ENCODE data around the gene ZNF580. TPM values are rescaled to one million over a fixed set of nuclear protein-coding genes. Genes with fewer than 3 reads are reported as not detected.

The ZNF580 gene
- polyA plus RNA-seq, 10 donors, result 17.4 to 27.7 (median 18.9) TPM

GRCh38 chr19:55644191-55644833, 3.5 kb downstream of the ZNF580 start:
- DNase-seq, result no peak

DNA sequence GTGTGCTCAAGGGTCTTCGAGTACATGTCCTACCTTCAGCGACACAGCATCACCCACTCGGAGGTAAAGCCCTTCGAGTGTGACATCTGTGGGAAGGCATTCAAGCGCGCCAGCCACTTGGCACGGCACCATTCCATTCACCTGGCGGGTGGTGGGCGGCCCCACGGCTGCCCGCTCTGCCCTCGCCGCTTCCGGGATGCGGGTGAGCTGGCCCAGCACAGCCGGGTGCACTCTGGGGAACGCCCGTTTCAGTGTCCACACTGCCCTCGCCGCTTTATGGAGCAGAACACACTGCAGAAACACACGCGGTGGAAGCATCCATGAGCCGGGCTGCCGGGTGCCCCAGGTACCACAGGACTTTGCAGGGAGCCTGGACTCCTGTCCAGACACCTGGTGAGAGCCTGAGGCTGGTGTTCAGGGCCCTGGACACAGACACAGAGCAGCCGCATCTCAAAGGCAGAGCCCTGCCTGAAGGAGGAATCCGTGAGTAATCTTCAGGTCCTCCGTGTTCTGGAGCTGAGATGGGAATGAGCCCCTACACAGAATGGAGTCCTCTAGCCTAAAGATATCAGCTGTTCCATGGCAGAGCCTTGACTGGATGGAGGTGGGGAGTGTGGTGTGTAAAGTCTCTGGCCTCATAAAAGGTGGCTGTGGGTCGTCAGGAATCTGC, 4.2 kb downstream of the ZNF580 start:
- DNase-seq, result no peak

DNA sequence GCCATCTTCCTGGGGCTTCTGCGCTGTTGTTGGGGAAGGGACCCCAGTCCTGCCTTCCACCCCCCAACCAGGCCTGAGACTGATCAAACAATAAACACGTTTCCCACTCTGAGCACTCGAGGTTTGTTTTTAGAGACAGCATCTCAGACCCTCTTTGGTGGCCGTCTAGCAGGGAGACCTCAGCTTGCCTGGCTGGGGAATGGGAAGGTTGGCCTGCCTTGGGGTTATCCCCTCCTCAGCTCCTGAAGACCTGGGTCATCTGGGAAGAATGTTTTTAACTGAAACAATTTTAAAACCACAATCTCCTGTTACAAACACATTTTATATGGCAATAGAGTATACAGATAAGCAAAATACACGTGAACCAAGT, 4.7 kb downstream of the ZNF580 start:
- no peak for DNase-seq

DNA sequence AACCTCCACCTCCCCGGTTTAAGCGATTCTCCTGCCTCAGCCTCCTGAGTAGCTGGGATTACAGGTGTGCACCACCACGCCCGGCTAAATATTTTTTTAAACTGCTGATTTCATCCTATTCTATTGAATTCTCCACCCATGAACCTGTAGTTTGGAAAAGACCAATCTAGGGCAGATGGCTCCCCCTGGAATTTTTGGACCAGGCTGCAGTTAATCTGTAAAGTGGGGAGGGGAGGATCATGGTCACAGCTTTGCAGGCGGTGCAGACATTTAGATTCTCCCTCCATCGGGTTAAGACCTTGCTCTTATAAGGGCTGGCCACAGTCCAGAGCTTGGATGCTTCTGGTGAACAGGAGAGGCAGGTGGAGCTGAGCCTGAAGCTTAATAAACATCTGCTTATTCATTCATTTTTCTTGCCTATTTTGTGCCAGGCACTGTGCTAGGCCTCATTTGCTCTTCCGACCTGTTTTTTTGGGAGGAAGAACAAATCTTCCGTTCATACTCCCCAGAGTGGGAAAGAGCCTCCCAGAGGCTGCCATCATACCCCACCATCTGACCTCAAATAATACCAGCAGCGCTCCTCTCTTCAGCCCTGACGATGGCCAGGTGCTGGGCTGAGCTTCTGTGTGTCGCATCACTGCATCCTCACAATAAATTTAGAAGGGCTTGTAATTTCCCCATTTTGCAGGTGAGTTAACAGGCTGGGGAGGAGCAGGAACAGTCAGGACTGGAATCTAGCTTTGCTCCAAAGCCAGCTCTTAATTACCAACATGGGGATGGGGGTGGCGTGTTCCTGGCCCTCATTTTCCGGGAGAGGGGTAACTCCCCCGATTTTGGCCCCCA, 6.3 kb downstream of the ZNF580 start:
- no peak for DNase-seq

DNA sequence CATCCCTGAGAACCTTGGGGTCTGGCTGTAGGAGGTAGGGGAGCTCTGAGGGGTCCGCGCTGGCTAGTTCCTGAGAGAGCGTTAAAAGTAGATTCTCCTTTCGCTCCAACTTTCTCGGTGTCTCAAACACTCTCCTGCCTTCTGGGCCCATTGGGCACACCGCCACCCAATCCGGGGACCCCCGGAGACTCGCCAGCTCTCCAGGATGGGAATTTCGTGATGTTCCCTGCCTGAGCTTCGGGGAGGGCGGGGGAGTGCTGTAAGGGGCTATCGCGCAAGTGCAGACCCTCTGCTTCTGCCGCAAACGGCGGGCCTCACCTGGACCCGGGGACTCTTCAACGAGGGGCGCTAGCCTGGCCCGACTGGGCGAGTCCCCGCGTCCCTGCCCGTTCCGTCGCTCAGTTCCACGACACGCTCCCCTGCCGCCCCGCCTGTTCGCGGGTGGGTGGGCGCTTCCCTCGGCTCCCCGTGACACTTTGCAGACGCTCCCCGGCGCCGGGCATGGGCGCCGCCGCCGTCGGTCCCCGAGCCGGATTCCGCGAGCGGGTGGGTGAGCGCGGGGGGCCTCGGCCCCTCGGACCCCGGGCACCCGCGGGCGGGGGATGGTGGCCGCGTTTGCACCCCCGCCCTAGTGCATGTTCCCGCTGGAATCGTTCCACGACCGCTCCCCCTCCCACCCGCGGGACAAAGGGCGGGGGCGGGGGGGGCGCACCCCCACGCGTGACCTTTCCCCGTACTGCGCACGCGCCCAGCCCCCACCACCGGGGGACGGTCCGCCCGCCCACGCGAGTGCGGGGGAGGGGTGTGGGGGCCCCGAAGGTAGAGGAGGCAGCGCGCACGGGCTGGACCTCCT, 7.2 kb downstream of the ZNF580 start, which contains the start of gene CCDC106:
Gene CCDC106, plus strand, starts transcription at position 481 of the 853 bp plus-strand sequence. CDS start 835 bp downstream, outside the sequence.
- peak; percentile 70 to 93 (median 83) for DNase-seq

GRCh38 chr19:55648585-55649267, 7.9 kb downstream of the ZNF580 start:
- peak in 1 of 3 donors; percentile 59 for DNase-seq

DNA sequence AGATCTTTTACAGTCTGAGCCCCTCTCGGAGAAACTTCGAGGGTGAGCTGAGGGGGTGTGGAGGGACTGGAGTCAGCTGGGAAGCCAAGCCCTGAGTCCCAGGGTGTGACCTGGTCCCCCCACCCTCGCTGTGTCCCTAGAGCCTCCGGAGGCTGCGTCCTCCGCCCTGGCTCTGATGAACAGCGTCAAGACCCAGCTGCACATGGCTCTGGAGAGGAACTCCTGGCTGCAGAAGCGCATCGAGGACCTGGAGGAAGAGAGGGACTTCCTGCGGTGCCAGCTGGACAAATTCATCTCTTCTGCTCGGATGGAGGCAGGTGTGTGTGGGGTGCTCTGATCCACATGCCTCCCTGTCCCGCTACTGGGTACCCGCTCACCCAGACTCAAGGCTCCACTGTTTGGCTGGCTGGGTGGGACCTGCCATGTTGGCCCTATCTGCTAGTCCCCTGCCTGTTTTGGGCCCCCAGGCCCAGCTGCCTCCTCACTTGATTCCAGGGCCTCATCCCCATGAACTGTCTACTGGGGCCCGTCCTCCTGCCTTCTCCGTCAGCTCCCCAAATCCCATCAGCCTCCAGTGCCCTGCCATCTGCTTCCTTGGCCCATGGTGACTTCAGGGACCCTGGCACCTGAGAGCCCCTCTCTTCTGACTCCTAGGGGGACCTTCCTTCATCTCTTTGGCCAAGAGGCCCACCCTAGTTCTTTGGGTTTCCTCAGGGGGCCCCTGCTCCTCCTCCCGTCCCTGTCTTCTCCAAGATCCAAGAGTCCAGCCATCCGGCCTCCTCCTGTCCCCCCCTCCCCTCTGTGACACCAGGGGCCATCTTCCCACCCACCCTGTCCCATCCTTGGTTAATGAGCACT, 8.7 kb downstream of the ZNF580 start:
- DNase-seq, result no peak

DNA sequence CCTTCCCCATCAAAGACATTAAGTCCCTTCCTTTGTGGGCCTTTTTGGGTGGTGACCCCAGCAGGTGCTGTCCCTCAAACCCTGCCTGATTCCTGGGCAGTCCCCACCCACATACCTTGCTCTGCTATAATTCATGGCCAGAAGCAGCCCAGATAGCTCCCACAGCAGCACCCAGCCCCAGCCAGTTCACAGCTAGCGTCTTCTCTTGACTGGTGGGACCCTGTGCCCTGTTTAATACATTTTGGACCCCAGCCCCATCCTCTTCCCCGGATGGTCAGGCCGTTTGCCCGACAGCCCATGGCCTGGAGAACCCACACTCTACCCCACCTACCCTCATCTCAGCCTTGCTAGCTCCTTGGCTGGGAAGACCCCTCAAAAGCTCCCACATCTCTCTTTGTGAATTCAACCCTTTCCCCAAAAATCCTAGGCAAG, 9.3 kb downstream of the ZNF580 start:
- no peak for DNase-seq

DNA sequence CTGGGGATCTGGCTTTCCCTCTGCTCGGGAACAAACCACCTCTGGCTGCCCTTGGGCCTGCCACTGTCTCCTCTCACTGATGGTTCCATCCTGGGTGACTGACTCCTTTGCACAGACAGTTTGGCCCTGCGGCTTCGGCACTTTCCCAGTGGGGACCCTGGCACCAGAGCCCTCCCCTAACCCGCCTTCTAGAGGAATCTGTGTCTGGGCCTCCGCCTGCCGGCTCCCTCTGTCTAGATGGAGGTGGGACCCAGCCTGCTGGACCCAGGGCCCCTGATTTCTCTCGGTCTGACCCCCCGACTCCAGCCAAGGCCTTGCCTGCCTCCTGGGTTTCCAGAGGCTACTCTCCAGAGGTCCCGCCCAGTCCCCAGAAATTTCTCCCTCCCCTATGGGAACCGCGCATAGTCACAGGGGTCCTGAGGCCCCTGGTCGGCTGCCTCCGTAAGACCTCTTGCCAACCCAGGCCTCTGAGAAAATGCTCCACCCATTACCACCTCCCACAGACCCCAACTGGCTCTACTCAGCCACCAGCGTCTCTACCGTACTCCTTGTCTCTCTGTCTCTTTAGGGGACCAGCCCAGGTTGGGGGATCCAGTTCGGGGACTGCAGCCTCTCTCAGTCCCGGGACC, 9.9 kb downstream of the ZNF580 start:
- DNase-seq, result no peak

DNA sequence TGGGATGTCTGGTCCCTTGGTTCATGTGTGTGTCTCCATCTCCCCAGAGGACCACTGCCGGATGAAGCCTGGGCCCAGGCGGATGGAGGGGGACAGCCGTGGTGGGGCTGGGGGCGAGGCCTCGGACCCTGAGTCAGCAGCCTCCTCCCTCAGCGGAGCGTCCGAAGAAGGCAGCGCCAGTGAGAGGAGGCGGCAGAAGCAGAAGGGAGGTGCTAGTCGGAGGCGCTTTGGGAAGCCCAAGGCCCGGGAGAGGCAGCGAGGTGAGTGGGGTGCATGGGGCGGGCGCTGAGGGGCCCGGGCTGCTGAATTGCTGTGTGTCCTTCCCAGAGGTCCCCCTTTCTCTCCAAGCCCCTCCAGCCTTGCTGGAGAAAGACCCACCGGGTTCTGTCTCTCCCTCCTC, 10.4 kb downstream of the ZNF580 start:
- DNase-seq, result no peak

GRCh38 chr19:55652311-55653128, 11.7 kb downstream of the ZNF580 start:
- no peak for DNase-seq

- peak; percentile 99 to 100 (median 100) for DNase-seq
Measured at GRCh38 chr19:55653651-55654322, 13.0 kb downstream of the ZNF580 start.

DNA sequence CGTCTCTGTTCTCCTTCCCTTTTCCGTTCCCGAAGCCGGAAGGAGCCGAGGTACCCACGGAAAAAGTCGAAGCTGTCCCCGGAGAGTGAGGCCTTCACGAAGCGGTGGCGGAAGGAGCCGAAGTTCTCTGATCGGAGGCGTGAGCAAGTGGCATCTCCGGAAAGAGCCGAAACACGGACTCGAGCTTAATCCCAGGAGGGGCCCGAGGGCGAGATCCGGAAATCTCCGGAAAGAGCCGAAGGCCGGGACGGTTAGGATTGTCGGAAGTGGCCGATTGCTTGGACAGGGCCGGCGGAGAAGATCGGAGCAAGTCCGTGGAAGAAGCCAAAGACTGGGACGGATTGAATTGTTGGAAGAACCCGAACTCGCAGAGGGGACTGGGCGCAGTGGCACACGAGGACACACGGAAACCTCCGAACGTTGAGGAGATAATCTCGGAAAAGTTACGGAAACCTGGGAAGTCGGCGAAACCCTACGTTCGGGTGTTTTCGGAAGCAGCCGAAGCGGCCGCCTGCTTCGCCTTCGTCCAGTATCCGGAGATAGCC, 13.6 kb downstream of the ZNF580 start:
- peak; percentile 100 for DNase-seq

DNA sequence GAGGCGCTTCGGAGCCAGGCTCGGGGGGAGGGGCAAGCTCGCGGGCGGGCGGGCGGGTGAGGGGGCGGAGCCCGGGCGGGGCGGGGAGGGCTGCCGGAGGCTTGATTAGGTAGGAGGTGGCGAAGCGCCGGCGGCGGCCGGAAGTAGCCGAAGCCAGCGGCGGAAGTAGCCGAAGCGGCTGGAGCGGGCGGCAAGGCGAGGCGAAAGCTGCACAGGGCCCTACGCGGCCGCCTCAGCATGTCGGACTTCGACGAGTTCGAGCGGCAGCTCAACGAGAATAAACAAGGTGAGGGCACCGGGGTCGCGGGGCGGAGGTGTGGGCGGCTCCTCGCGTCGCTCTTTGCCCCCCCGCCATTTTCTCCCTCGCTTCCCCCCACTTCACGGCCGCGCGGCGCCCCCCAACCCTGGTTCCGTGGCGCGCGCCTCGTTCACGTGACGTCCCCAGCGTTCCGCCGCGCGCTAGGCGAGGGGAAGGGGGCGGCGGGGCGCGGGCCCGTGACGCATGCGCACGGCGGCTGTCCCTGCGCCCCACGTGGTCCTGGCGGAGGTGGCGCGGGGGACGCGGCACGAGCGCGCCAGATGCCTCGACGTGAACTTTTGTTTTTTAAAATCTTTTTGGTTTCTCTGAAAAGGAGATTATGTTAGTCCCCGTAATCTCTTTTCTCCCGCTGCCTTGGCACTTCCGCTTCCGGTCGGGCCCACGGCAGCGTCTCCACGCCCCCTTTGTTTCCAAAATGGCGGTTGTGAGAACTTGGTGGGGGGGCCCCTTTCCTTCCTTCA, 14.3 kb downstream of the ZNF580 start, which contains the start of gene U2AF2:
Gene U2AF2, plus strand, starts transcription at position 168 of the 780 bp plus-strand sequence. Its CDS starts 70 bp downstream, at position 238.
- DNase-seq, result peak; percentile 84 to 95 (median 95)

DNA sequence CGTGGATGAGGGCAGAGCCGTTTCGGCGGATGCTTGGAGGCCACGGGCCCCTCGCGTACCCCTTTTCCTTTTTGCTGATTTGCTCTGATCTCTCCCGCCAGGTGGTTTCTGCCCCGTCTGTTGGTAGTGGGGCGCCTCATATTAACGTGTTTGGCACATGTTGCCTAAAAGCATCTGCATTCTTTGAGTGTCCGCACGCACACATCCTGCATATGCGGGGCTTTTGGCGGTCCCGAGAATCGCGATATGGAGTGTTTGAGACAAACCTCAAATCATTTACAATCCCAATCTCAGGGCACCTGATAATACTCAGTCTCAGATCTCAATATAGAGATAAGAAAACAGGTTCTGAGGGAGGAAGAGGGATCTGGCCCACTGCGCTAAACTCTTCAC, 14.8 kb downstream of the ZNF580 start:
- DNase-seq, result no peak

DNA sequence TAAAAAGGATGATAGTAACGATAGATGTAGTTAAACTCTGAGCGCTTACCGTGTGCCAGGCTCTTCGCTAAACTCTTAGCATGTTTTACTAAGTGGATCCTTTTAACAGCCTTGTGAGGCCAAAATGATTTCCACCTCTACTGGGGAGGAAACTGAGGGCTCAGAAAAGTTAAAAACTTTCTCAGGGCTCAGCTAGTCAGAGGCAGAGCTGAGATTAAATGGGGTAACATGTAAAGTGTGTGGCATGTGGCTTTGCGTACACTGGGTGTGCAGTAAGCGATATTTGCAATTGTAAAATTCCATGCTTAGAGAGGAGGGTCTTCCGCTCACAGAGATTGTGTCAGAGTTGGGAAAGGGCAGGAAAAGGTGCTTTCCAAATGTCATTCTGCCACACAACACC, 15.8 kb downstream of the ZNF580 start:
- DNase-seq, result no peak
